ENCODE data around the gene LSM7. TPM values are rescaled to one million over a fixed set of nuclear protein-coding genes. Genes with fewer than 3 reads are reported as not detected.

LSM7 gene
- total and polyA plus RNA-seq, 2 of the 13 experiments (the other 11 are each of a cell fraction or from before 2014, with no cell fraction given), result 140 to 205 TPM

- Histone ChIP-seq H3K4me2 (ENCODE audit: low read depth, low read length) (no peak overlapping the region; the same call in 1 of the 2 replicates), H3K4me3 (replicated peaks in 1 of 3; ENCODE audit: insufficient read depth in 1 of 3, low read depth in 2 of 3, low read length in 3 of 3) (no peak overlapping the region), H3K9me3 (ENCODE audit: low read length) (peaks cover 13% of the 10 kb centered on the region), H3K27me3 (ENCODE audit: control insufficient read depth in 1 of 2, insufficient read depth in 2 of 2, low read length in 2 of 2) (no peaks in the 10 kb centered on the region), H3K36me3 (replicated peaks in 1 of 2; ENCODE audit: control insufficient read depth in 1 of 2, insufficient read depth in 2 of 2, low read length in 2 of 2) (no peaks in the 10 kb centered on the region), H3K27ac (ENCODE audit: extremely low read length, insufficient read depth, low read length) (no peak overlapping the region), H2AFZ (ENCODE audit: low read length) (no peak overlapping the region), H3K79me2 (ENCODE audit: insufficient read depth, low read length) (no peaks in the 10 kb centered on the region), H3K4me1 (ENCODE audit: insufficient read depth, low read length) (peaks cover 6% of the 10 kb centered on the region; the same call in 1 of the 2 replicates), H3K9ac (ENCODE audit: insufficient read depth, low read depth, low read length) (no peak overlapping the region), H4K20me1 (ENCODE audit: insufficient read depth, low read length) (no peaks in the 10 kb centered on the region)
- FAIRE-seq, result no peak
- peak; percentile 69 for ATAC-seq
- ChIA-PET POLR2A (no interaction called here), CTCF (ENCODE audit: low intra/inter-chr PET ratio, low total read pairs) (no interaction called here)
- BruUV-seq (replicated peaks), result no TSS peak
- DNase-seq (ENCODE audit: low spot score), result no peak
- TF ChIP-seq GABPB1 (CRISPR knock-in tag; IDR thresholded peaks at IDR 0.05) (no peak), ZNF121 (CRISPR knock-in tag; IDR thresholded peaks at IDR 0.05) (peak; percentile 68)
- intact Hi-C loops (cut with micrococcal nuclease; ENCODE audit: unreplicated experiment), result no loop called here
- WGBS (ENCODE audit: low lambda C conversion rate), result 10% methylated on average over 6 of the region's 15 CpGs
- in situ Hi-C loops (cut with HindIII; ENCODE audit: extremely low pct_ligation_motif_present, low pct_unique_long_range_greater_than_20kb), result no loop called here
Observed at GRCh38 chr19:2376784-2377519, 48.6 kb upstream of the LSM7 start.

- BruUV-seq (replicated peaks), result no TSS peak
- in situ Hi-C loops (cut with HindIII; ENCODE audit: extremely low pct_ligation_motif_present, low pct_unique_long_range_greater_than_20kb) (no loop called here), intact Hi-C loops (cut with micrococcal nuclease; ENCODE audit: unreplicated experiment) (no loop called here)
- Histone ChIP-seq H3K36me3 (replicated peaks in 1 of 2; ENCODE audit: control insufficient read depth in 1 of 2, insufficient read depth in 2 of 2, low read length in 2 of 2) (no peaks in the 10 kb centered on the region), H3K27me3 (ENCODE audit: control insufficient read depth in 1 of 2, insufficient read depth in 2 of 2, low read length in 2 of 2) (peaks cover 1 to 10% of the 10 kb centered on the region in 2 experiments; a peak in 3 of 5 replicates), H3K79me2 (ENCODE audit: insufficient read depth, low read length) (no peaks in the 10 kb centered on the region), H3K4me1 (ENCODE audit: insufficient read depth, low read length) (peaks cover 15% of the 10 kb centered on the region; the same call in 1 of the 2 replicates), H3K27ac (ENCODE audit: extremely low read length, insufficient read depth, low read length) (no peak overlapping the region), H4K20me1 (ENCODE audit: insufficient read depth, low read length) (no peaks in the 10 kb centered on the region), H3K9ac (ENCODE audit: insufficient read depth, low read depth, low read length) (no peak overlapping the region), H3K4me3 (replicated peaks in 1 of 3; ENCODE audit: insufficient read depth in 1 of 3, low read depth in 2 of 3, low read length in 3 of 3) (no peak overlapping the region), H3K4me2 (ENCODE audit: low read depth, low read length) (no peak overlapping the region), H2AFZ (ENCODE audit: low read length) (no peak overlapping the region), H3K9me3 (ENCODE audit: low read length) (peaks cover 9% of the 10 kb centered on the region)
- 15% methylated on average over 3 of the region's 7 CpGs for WGBS (ENCODE audit: low lambda C conversion rate)
- POLR2A ChIA-PET, result no interaction called here
- ATAC-seq (no peak; the same call in 1 of the 3 replicates), FAIRE-seq (no peak), DNase-seq (ENCODE audit: low spot score) (no peak)
- CTCF ChIA-PET (ENCODE audit: low intra/inter-chr PET ratio, low total read pairs), result no interaction called here
- TF ChIP-seq PHB2 (IDR thresholded peaks at IDR 0.05; ENCODE audit: partially characterized antibody) (no peak), PBX2 (CRISPR knock-in tag; IDR thresholded peaks at IDR 0.05) (peak; percentile 65), NFYC (CRISPR knock-in tag; IDR thresholded peaks at IDR 0.05) (peak; percentile 71), NFYB (CRISPR knock-in tag; IDR thresholded peaks at IDR 0.05) (peak; percentile 72)
Observed at GRCh38 chr19:2375353-2376121, 47.2 kb upstream of the LSM7 start.

Data from HepG2 (cell line).